OCI-LY1 (cell line): Measurements from ENCODE around the gene DIRAS2.

Experiments used
- EZH2 ChIP-seq: fragments of 200-600 bp; sonication (generic), shearing (Covaris generic); IDR thresholded peaks from 2 replicates; pipeline ENCODE4 v1.8.0; 2017; ENCODE audit warnings: borderline replicate concordance, mixed run types, mild to moderate bottlenecking, antibody characterized with exemption, low read length, moderate library complexity, mixed read lengths
- TF ChIP-seq, protein P1 (sequence below): fragments of 200-600 bp; sonication (generic), shearing (Covaris generic); IDR thresholded peaks from 2 replicates; pipeline ENCODE4 v1.5.1; 2017; ENCODE audit warnings: mild to moderate bottlenecking, antibody characterized with exemption, low read length, moderate library complexity, mixed read lengths

- TF ChIP-seq, protein P1, sequence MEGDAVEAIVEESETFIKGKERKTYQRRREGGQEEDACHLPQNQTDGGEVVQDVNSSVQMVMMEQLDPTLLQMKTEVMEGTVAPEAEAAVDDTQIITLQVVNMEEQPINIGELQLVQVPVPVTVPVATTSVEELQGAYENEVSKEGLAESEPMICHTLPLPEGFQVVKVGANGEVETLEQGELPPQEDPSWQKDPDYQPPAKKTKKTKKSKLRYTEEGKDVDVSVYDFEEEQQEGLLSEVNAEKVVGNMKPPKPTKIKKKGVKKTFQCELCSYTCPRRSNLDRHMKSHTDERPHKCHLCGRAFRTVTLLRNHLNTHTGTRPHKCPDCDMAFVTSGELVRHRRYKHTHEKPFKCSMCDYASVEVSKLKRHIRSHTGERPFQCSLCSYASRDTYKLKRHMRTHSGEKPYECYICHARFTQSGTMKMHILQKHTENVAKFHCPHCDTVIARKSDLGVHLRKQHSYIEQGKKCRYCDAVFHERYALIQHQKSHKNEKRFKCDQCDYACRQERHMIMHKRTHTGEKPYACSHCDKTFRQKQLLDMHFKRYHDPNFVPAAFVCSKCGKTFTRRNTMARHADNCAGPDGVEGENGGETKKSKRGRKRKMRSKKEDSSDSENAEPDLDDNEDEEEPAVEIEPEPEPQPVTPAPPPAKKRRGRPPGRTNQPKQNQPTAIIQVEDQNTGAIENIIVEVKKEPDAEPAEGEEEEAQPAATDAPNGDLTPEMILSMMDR: no peak
- no peak for TF ChIP-seq EZH2
Observed at GRCh38 chr9:90613502-90613901, 29.1 kb downstream of the DIRAS2 start.
